Measurements from ENCODE around the gene NOTUM. TPM values are rescaled to one million over a fixed set of nuclear protein-coding genes. Genes with fewer than 3 reads are reported as not detected.

NOTUM gene
- total and polyA plus RNA-seq, 4 donors, result 0.71 to 7.6 (median 2.2) TPM

GRCh38 chr17:81905424-81905875 is 55.5 kb downstream of the NOTUM start:
- H3K4me1 ChIP-seq (ENCODE audit: control insufficient read depth in 5 of 5, insufficient read depth in 5 of 5, low read length in 5 of 5), result peaks cover 0 to 15% (median 5%) of the 10 kb centered on the region in 5 donors
- H3K4me3 ChIP-seq, result no peak overlapping the region
- TF ChIP-seq CTCF (IDR thresholded peaks at IDR 0.05; ENCODE audit: control extremely low read depth, extremely low read depth), result no peak
- no peaks in the 10 kb centered on the region for H3K9me3 ChIP-seq (ENCODE audit: control insufficient read depth in 4 of 4, insufficient read depth in 3 of 4, low read length in 3 of 4)
- ATAC-seq (ENCODE audit: insufficient read depth, low FRiP score), result no peak
- DNase-seq, result no peak
- H3K27ac ChIP-seq (ENCODE audit: low read depth in 1 of 2, low read length in 1 of 2), result no peak overlapping the region
- WGBS, 2 donors, result 95 to 97% methylated on average over 16 of the region's 16 CpGs
- peaks cover 0 to 46% (median under 1%) of the 10 kb centered on the region in 4 donors for H3K36me3 ChIP-seq (ENCODE audit: control insufficient read depth in 4 of 4, insufficient read depth in 4 of 4, low read length in 4 of 4)
- no peaks in the 10 kb centered on the region for H3K27me3 ChIP-seq (ENCODE audit: control insufficient read depth in 3 of 3, insufficient read depth in 3 of 3, low read length in 2 of 3)
- H3K9ac ChIP-seq (ENCODE audit: insufficient read depth in 1 of 2, low read length in 2 of 2), result no peak overlapping the region

GRCh38 chr17:81904600-81905423 is 56.2 kb downstream of the NOTUM start:
- DNase-seq (no peak), ATAC-seq (ENCODE audit: insufficient read depth, low FRiP score) (no peak)
- H3K27me3 ChIP-seq (ENCODE audit: control insufficient read depth in 3 of 3, insufficient read depth in 3 of 3, low read length in 2 of 3), result no peaks in the 10 kb centered on the region
- peaks cover 0 to 10% (median 0%) of the 10 kb centered on the region in 5 donors for H3K4me1 ChIP-seq (ENCODE audit: control insufficient read depth in 5 of 5, insufficient read depth in 5 of 5, low read length in 5 of 5)
- H3K27ac ChIP-seq (ENCODE audit: low read depth in 1 of 2, low read length in 1 of 2), result no peak overlapping the region
- TF ChIP-seq CTCF (IDR thresholded peaks at IDR 0.05; ENCODE audit: control extremely low read depth, extremely low read depth), result no peak
- no peak overlapping the region for H3K4me3 ChIP-seq
- WGBS, 2 donors, result 91% methylated on average over 28 of the region's 28 CpGs
- H3K9me3 ChIP-seq (ENCODE audit: control insufficient read depth in 4 of 4, insufficient read depth in 3 of 4, low read length in 3 of 4), result no peaks in the 10 kb centered on the region
- H3K36me3 ChIP-seq (ENCODE audit: control insufficient read depth in 4 of 4, insufficient read depth in 4 of 4, low read length in 4 of 4), result peaks cover 0 to 52% (median 4%) of the 10 kb centered on the region in 4 donors
- H3K9ac ChIP-seq (ENCODE audit: insufficient read depth in 1 of 2, low read length in 2 of 2), result no peak overlapping the region

GRCh38 chr17:81903896-81904599 is 56.9 kb downstream of the NOTUM start:
- H3K27ac ChIP-seq (ENCODE audit: low read depth in 1 of 2, low read length in 1 of 2), result no peak overlapping the region
- H3K36me3 ChIP-seq (ENCODE audit: control insufficient read depth in 4 of 4, insufficient read depth in 4 of 4, low read length in 4 of 4), result peaks cover 0 to 56% (median 6%) of the 10 kb centered on the region in 4 donors
- H3K4me1 ChIP-seq (ENCODE audit: control insufficient read depth in 5 of 5, insufficient read depth in 5 of 5, low read length in 5 of 5), result peaks cover 0 to 10% (median 0%) of the 10 kb centered on the region in 5 donors
- H3K4me3 ChIP-seq, result no peak overlapping the region
- 96% methylated on average over 22 to 24 of the region's 24 CpGs for WGBS, 2 donors
- no peaks in the 10 kb centered on the region for H3K27me3 ChIP-seq (ENCODE audit: control insufficient read depth in 3 of 3, insufficient read depth in 3 of 3, low read length in 2 of 3)
- no peaks in the 10 kb centered on the region for H3K9me3 ChIP-seq (ENCODE audit: control insufficient read depth in 4 of 4, insufficient read depth in 3 of 4, low read length in 3 of 4)
- ATAC-seq (ENCODE audit: insufficient read depth, low FRiP score), result no peak
- H3K9ac ChIP-seq (ENCODE audit: insufficient read depth in 1 of 2, low read length in 2 of 2), result no peak overlapping the region
- TF ChIP-seq CTCF (IDR thresholded peaks at IDR 0.05; ENCODE audit: control extremely low read depth, extremely low read depth), result no peak
- no peak for DNase-seq

All from lung (tissue), 12 donors.